ENCODE results near the gene NTNG1.

NTNG1 gene

GRCh38 chr1:107434361-107434693 is 293.5 kb downstream of the NTNG1 start:
- H3K9ac ChIP-seq (ENCODE audit: low read length) = no peak overlapping the region
- H3K27me3 ChIP-seq (replicated peaks; ENCODE audit: insufficient read depth, low read length) = no peaks in the 10 kb centered on the region
- no peaks in the 10 kb centered on the region for H3F3A ChIP-seq (ENCODE audit: insufficient read depth, low read length)
- DNase-seq = no peak
- no peaks in the 10 kb centered on the region for H3K79me2 ChIP-seq (ENCODE audit: low read length)
- no peaks in the 10 kb centered on the region for H3K9me3 ChIP-seq (replicated peaks; ENCODE audit: insufficient read depth, low read length)
- no peak overlapping the region for H3K4me2 ChIP-seq (ENCODE audit: low read depth, low read length)
- H3K4me1 ChIP-seq (ENCODE audit: low read length) = peaks cover 20% of the 10 kb centered on the region; the same call in 1 of the 2 replicates
- no peak overlapping the region for H3K4me3 ChIP-seq (ENCODE audit: low read length)
- TF ChIP-seq EZH2 (optimal IDR thresholded peaks at IDR 0.05; ENCODE audit: low read depth, low read length) = no peak
- no peak for TF ChIP-seq EZH2phosphoT487 (IDR thresholded peaks at IDR 0.05; ENCODE audit: low read length)
- TF ChIP-seq CTCF (IDR thresholded peaks at IDR 0.05; ENCODE audit: low read length) = no peak
- H3K36me3 ChIP-seq (replicated peaks; ENCODE audit: insufficient read depth, low read length) = no peaks in the 10 kb centered on the region
- H2AFZ ChIP-seq (ENCODE audit: low read length) = no peak overlapping the region
- H3K9me2 ChIP-seq (replicated peaks; ENCODE audit: insufficient read depth, low read length) = no peaks in the 10 kb centered on the region
- H4K20me1 ChIP-seq (ENCODE audit: insufficient read depth, low read length) = no peaks in the 10 kb centered on the region
- no peak overlapping the region for H3K27ac ChIP-seq (ENCODE audit: low read length)

GRCh38 chr1:107436552-107437241 is 295.9 kb downstream of the NTNG1 start:
- Histone ChIP-seq H3F3A (ENCODE audit: insufficient read depth, low read length) (no peaks in the 10 kb centered on the region), H2AFZ (ENCODE audit: low read length) (no peak overlapping the region), H3K4me1 (ENCODE audit: low read length) (peaks cover 7% of the 10 kb centered on the region; the same call in 1 of the 2 replicates), H3K9me3 (replicated peaks; ENCODE audit: insufficient read depth, low read length) (no peaks in the 10 kb centered on the region), H3K9me2 (replicated peaks; ENCODE audit: insufficient read depth, low read length) (no peaks in the 10 kb centered on the region), H3K36me3 (replicated peaks; ENCODE audit: insufficient read depth, low read length) (no peaks in the 10 kb centered on the region), H4K20me1 (ENCODE audit: insufficient read depth, low read length) (no peaks in the 10 kb centered on the region), H3K27ac (ENCODE audit: low read length) (no peak overlapping the region), H3K27me3 (replicated peaks; ENCODE audit: insufficient read depth, low read length) (no peaks in the 10 kb centered on the region), H3K9ac (ENCODE audit: low read length) (no peak overlapping the region), H3K4me2 (ENCODE audit: low read depth, low read length) (no peak overlapping the region), H3K79me2 (ENCODE audit: low read length) (no peaks in the 10 kb centered on the region), H3K4me3 (ENCODE audit: low read length) (no peak overlapping the region)
- no peak for TF ChIP-seq EZH2 (optimal IDR thresholded peaks at IDR 0.05; ENCODE audit: low read depth, low read length)
- no peak for TF ChIP-seq EZH2phosphoT487 (IDR thresholded peaks at IDR 0.05; ENCODE audit: low read length)
- no peak for TF ChIP-seq CTCF (IDR thresholded peaks at IDR 0.05; ENCODE audit: low read length)
- DNase-seq = no peak

- Histone ChIP-seq H3K79me2 (ENCODE audit: low read length) (no peaks in the 10 kb centered on the region), H3K4me1 (ENCODE audit: low read length) (no peaks in the 10 kb centered on the region), H3F3A (ENCODE audit: insufficient read depth, low read length) (no peaks in the 10 kb centered on the region), H3K4me3 (ENCODE audit: low read length) (no peak overlapping the region), H3K27me3 (replicated peaks; ENCODE audit: insufficient read depth, low read length) (no peaks in the 10 kb centered on the region), H3K9ac (ENCODE audit: low read length) (no peak overlapping the region), H3K4me2 (ENCODE audit: low read depth, low read length) (no peak overlapping the region), H2AFZ (ENCODE audit: low read length) (no peak overlapping the region), H4K20me1 (ENCODE audit: insufficient read depth, low read length) (no peaks in the 10 kb centered on the region), H3K9me3 (replicated peaks; ENCODE audit: insufficient read depth, low read length) (no peaks in the 10 kb centered on the region), H3K27ac (ENCODE audit: low read length) (no peak overlapping the region), H3K36me3 (replicated peaks; ENCODE audit: insufficient read depth, low read length) (no peaks in the 10 kb centered on the region), H3K9me2 (replicated peaks; ENCODE audit: insufficient read depth, low read length) (no peaks in the 10 kb centered on the region)
- TF ChIP-seq EZH2phosphoT487 (IDR thresholded peaks at IDR 0.05; ENCODE audit: low read length) = no peak
- TF ChIP-seq EZH2 (optimal IDR thresholded peaks at IDR 0.05; ENCODE audit: low read depth, low read length) = no peak
- TF ChIP-seq CTCF (IDR thresholded peaks at IDR 0.05; ENCODE audit: low read length) = no peak
- DNase-seq = no peak
Observed at GRCh38 chr1:107439567-107439966, 298.7 kb downstream of the NTNG1 start.

Measured in MM.1S (cell line).